ENCODE results near the gene STYXL2.

The STYXL2 gene

GRCh38 chr1:167059045-167059808 is 34.6 kb upstream of the STYXL2 start (continued):
- TF ChIP-seq KLF1 (tag by site-specific recombination; IDR thresholded peaks at IDR 0.05) (no peak), ZSCAN30 (tag by site-specific recombination; IDR thresholded peaks at IDR 0.05) (0 out of 2 replicates have a peak, but pooled peaks have one; percentile 12), MZF1 (tag by site-specific recombination; IDR thresholded peaks at IDR 0.05; ENCODE audit: borderline replicate concordance) (peak; percentile 48; the same call in 1 of the 2 replicates), ATF2 (tag by site-specific recombination; IDR thresholded peaks at IDR 0.05; ENCODE audit: low read depth) (no peak), HOXA7 (CRISPR knock-in tag; IDR thresholded peaks at IDR 0.05; ENCODE audit: borderline replicate concordance) (no peak), ZBTB21 (tag by site-specific recombination; IDR thresholded peaks at IDR 0.05) (no peak), CTCF (tag by site-specific recombination; IDR thresholded peaks at IDR 0.05) (peak; percentile 81), ZNF394 (tag by site-specific recombination; IDR thresholded peaks at IDR 0.05; ENCODE audit: borderline replicate concordance) (peak; percentile 21; the same call in 1 of the 2 replicates), IKZF3 (tag by site-specific recombination; IDR thresholded peaks at IDR 0.05) (peak; percentile 53; the same call in 1 of the 2 replicates), ZNF2 (tag by site-specific recombination; IDR thresholded peaks at IDR 0.05) (peak; percentile 63; the same call in 1 of the 2 replicates), ZNF248 (tag by site-specific recombination; IDR thresholded peaks at IDR 0.05) (no peak), ZNF660 (tag by site-specific recombination; IDR thresholded peaks at IDR 0.05) (peak; percentile 53), ZBTB20 (tag by site-specific recombination; IDR thresholded peaks at IDR 0.05) (peak; percentile 50; the same call in 1 of the 2 replicates), ZNF335 (tag by site-specific recombination; conservative IDR thresholded peaks at IDR 0.05) (0 out of 2 replicates have a peak, but pooled peaks have one; percentile 16), ZNF518A (tag by site-specific recombination; conservative IDR thresholded peaks at IDR 0.05; ENCODE audit: low read depth) (peak; percentile 54)

- H3K36me3 ChIP-seq (ENCODE audit: control insufficient read depth in 2 of 2, insufficient read depth in 1 of 2, low read length in 2 of 2): no peaks in the 10 kb centered on the region
- CTCF ChIA-PET: interaction anchor here (0.6 to 16.2 kb wide), 50 partner anchors 9 to 680 kb away, joined by 3 to 702 read pairs (median 5); partner anchors contain the start of gene TADA1
- H3K4me1 ChIP-seq (ENCODE audit: control insufficient read depth, insufficient read depth, low read length): no peaks in the 10 kb centered on the region
- TF ChIP-seq ZNF514 (tag by site-specific recombination; IDR thresholded peaks at IDR 0.05): no peak
- no peak for TF ChIP-seq ZNF548 (tag by site-specific recombination; IDR thresholded peaks at IDR 0.05)
- no peak for TF ChIP-seq ZNF324 (tag by site-specific recombination; IDR thresholded peaks at IDR 0.05)
- no peak for TF ChIP-seq ZNF610 (tag by site-specific recombination; IDR thresholded peaks at IDR 0.05; ENCODE audit: borderline replicate concordance)
- no peak for TF ChIP-seq ZNF513 (tag by site-specific recombination; IDR thresholded peaks at IDR 0.05)
- no peak for TF ChIP-seq MEIS1 (CRISPR knock-in tag; IDR thresholded peaks at IDR 0.05; ENCODE audit: borderline replicate concordance)
- no peak for TF ChIP-seq GFI1B (tag by site-specific recombination; IDR thresholded peaks at IDR 0.05)
- no peak for TF ChIP-seq KLF7 (tag by site-specific recombination; IDR thresholded peaks at IDR 0.05; ENCODE audit: borderline replicate concordance)
- H3K27ac ChIP-seq (ENCODE audit: extremely low read depth, low read depth, low read length): no peak overlapping the region
- H3K9me3 ChIP-seq (ENCODE audit: control insufficient read depth, insufficient read depth, low read depth, low read length): no peaks in the 10 kb centered on the region
- POLR2A ChIA-PET: interaction anchor here (1.4 to 1.5 kb wide), 2 partner anchors 141 to 161 kb away, joined by 3 to 4 read pairs; partner anchors contain the start of gene POU2F1
- no peak overlapping the region for H3K4me3 ChIP-seq (ENCODE audit: low read depth, low read length)
Observed at GRCh38 chr1:167059809-167060107, 34.1 kb upstream of the STYXL2 start.
